SK-N-SH (cell line): ENCODE results near the gene ITGB5.

Experiments used
- EP300 ChIP-seq, 2 experiments: IDR thresholded peaks; 2 replicates each; pipeline versions ENCODE4 v1.4.0 to v1.6.1; 2012; ENCODE audit warnings: borderline replicate concordance in 1 of 2, low read depth in 1 of 2, low read length in 1 of 2
- EZH2phosphoT487 ChIP-seq: fragments of 200-600 bp; sonication (generic); IDR thresholded peaks from 2 replicates; pipeline ENCODE4 v1.6.1; 2017; ENCODE audit warnings: low read depth, mixed run types, mild to moderate bottlenecking, antibody characterized with exemption, moderate library complexity, borderline replicate concordance
- FOXM1 ChIP-seq: IDR thresholded peaks from 2 replicates; pipeline ENCODE4 v1.4.0; 2012; ENCODE audit warnings: low read depth, mild to moderate bottlenecking
- NRF1 ChIP-seq: IDR thresholded peaks from 2 replicates; pipeline ENCODE4 v1.6.1; 2012; ENCODE audit warnings: low read depth, mild to moderate bottlenecking, low read length
- POLR2AphosphoS5 ChIP-seq: IDR thresholded peaks from 2 replicates; pipeline ENCODE4 v1.6.1; 2012; ENCODE audit warnings: low read depth, low read length
- RAD21 ChIP-seq: IDR thresholded peaks from 2 replicates; pipeline ENCODE4 v1.6.1; 2012; ENCODE audit warnings: mild to moderate bottlenecking, low read length
- SIN3A ChIP-seq: IDR thresholded peaks from 2 replicates; pipeline ENCODE4 v1.6.1; 2012; ENCODE audit warnings: low read depth, mild to moderate bottlenecking, low read length, moderate library complexity, borderline replicate concordance
- TCF12 ChIP-seq: IDR thresholded peaks from 2 replicates; pipeline ENCODE4 v1.4.0; 2012
- TEAD4 ChIP-seq: IDR thresholded peaks from 2 replicates; pipeline ENCODE4 v1.4.0; 2012; ENCODE audit warnings: mild to moderate bottlenecking, borderline replicate concordance; ENCODE audit not compliant: insufficient read depth
- TF ChIP-seq, protein P1 (sequence below): fragments of 200-600 bp; sonication (generic); IDR thresholded peaks from 2 replicates; pipeline ENCODE4 v1.6.1; 2017; ENCODE audit warnings: antibody characterized with exemption, mild to moderate bottlenecking, moderate library complexity
- TF ChIP-seq, protein P2 (sequence below): IDR thresholded peaks from 2 replicates; pipeline ENCODE4 v1.4.0; 2012; ENCODE audit warnings: low read depth
- TF ChIP-seq, protein P3 (sequence below): IDR thresholded peaks from 2 replicates; pipeline ENCODE4 v1.4.0; 2012; ENCODE audit warnings: low read depth, borderline replicate concordance
- TF ChIP-seq, protein P4 (sequence below): IDR thresholded peaks from 2 replicates; pipeline ENCODE4; 2012
- TF ChIP-seq, protein P5 (sequence below): IDR thresholded peaks from 2 replicates; pipeline ENCODE4 v1.6.1; 2012; ENCODE audit warnings: mild to moderate bottlenecking, low read depth, low read length, moderate library complexity

DNA sequence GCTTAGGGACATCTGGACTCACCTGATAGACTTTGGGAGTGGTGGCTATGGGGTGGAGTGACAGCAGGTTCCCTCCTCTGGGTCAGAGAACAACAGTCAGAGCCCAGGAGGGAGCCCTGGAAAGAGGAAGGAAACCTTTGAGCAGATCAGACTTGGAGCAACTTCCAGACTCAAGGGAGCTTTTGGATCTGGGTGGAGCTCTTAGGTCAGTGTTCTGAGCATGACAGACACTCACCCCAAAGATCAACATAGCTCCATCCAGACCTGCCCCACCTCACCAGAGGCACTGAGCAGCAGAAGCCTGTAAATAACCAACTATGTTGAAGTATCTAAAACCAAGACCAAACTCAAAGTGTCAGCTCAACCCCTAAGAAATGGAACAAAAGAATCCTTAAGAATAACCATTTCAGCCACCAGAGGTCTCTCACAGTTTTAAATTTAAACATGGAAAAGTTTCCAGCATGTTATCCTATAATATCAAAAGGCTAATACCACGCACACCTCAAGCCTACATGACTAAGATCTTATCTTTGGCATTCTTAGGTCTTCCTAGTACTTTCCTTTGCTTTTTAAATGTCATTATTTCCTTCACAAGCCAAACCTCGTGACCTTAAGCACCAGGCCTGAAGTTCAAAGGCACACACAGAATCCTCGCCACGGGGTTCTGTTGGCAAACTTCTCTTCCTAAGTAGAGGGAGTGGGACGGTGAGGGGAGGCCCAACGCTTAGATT is 100.5 kb downstream of the ITGB5 start:
- TF ChIP-seq, protein P1, sequence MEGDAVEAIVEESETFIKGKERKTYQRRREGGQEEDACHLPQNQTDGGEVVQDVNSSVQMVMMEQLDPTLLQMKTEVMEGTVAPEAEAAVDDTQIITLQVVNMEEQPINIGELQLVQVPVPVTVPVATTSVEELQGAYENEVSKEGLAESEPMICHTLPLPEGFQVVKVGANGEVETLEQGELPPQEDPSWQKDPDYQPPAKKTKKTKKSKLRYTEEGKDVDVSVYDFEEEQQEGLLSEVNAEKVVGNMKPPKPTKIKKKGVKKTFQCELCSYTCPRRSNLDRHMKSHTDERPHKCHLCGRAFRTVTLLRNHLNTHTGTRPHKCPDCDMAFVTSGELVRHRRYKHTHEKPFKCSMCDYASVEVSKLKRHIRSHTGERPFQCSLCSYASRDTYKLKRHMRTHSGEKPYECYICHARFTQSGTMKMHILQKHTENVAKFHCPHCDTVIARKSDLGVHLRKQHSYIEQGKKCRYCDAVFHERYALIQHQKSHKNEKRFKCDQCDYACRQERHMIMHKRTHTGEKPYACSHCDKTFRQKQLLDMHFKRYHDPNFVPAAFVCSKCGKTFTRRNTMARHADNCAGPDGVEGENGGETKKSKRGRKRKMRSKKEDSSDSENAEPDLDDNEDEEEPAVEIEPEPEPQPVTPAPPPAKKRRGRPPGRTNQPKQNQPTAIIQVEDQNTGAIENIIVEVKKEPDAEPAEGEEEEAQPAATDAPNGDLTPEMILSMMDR, result peak; percentile 66
- TF ChIP-seq SIN3A, result no peak
- no peak for TF ChIP-seq TCF12
- no peak for TF ChIP-seq EP300 (IDR thresholded peaks at IDR 0.05; ENCODE audit: borderline replicate concordance in 1 of 2, low read depth in 1 of 2, low read length in 1 of 2)
- TF ChIP-seq, protein P2, sequence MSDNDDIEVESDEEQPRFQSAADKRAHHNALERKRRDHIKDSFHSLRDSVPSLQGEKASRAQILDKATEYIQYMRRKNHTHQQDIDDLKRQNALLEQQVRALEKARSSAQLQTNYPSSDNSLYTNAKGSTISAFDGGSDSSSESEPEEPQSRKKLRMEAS, result no peak
- no peak for TF ChIP-seq EZH2phosphoT487
- no peak for TF ChIP-seq POLR2AphosphoS5
- TF ChIP-seq, protein P3, sequence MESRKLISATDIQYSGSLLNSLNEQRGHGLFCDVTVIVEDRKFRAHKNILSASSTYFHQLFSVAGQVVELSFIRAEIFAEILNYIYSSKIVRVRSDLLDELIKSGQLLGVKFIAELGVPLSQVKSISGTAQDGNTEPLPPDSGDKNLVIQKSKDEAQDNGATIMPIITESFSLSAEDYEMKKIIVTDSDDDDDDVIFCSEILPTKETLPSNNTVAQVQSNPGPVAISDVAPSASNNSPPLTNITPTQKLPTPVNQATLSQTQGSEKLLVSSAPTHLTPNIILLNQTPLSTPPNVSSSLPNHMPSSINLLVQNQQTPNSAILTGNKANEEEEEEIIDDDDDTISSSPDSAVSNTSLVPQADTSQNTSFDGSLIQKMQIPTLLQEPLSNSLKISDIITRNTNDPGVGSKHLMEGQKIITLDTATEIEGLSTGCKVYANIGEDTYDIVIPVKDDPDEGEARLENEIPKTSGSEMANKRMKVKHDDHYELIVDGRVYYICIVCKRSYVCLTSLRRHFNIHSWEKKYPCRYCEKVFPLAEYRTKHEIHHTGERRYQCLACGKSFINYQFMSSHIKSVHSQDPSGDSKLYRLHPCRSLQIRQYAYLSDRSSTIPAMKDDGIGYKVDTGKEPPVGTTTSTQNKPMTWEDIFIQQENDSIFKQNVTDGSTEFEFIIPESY, result no peak
- no peak for TF ChIP-seq TEAD4
- no peak for TF ChIP-seq FOXM1
- TF ChIP-seq RAD21, result peak; percentile 63
- TF ChIP-seq, protein P4, sequence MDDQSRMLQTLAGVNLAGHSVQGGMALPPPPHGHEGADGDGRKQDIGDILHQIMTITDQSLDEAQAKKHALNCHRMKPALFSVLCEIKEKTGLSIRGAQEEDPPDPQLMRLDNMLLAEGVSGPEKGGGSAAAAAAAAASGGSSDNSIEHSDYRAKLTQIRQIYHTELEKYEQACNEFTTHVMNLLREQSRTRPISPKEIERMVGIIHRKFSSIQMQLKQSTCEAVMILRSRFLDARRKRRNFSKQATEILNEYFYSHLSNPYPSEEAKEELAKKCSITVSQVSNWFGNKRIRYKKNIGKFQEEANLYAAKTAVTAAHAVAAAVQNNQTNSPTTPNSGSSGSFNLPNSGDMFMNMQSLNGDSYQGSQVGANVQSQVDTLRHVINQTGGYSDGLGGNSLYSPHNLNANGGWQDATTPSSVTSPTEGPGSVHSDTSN, result no peak
- TF ChIP-seq, protein P5, sequence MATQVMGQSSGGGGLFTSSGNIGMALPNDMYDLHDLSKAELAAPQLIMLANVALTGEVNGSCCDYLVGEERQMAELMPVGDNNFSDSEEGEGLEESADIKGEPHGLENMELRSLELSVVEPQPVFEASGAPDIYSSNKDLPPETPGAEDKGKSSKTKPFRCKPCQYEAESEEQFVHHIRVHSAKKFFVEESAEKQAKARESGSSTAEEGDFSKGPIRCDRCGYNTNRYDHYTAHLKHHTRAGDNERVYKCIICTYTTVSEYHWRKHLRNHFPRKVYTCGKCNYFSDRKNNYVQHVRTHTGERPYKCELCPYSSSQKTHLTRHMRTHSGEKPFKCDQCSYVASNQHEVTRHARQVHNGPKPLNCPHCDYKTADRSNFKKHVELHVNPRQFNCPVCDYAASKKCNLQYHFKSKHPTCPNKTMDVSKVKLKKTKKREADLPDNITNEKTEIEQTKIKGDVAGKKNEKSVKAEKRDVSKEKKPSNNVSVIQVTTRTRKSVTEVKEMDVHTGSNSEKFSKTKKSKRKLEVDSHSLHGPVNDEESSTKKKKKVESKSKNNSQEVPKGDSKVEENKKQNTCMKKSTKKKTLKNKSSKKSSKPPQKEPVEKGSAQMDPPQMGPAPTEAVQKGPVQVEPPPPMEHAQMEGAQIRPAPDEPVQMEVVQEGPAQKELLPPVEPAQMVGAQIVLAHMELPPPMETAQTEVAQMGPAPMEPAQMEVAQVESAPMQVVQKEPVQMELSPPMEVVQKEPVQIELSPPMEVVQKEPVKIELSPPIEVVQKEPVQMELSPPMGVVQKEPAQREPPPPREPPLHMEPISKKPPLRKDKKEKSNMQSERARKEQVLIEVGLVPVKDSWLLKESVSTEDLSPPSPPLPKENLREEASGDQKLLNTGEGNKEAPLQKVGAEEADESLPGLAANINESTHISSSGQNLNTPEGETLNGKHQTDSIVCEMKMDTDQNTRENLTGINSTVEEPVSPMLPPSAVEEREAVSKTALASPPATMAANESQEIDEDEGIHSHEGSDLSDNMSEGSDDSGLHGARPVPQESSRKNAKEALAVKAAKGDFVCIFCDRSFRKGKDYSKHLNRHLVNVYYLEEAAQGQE, result no peak
- no peak for TF ChIP-seq NRF1
